VCaP (cell line): ENCODE measurements around the gene STAC2.

Experiments
- H3K27ac ChIP-seq: fragments of 450-650 bp; 2 replicates; pipeline ENCODE4 v1.5.1; 2017
- CTCF ChIP-seq: fragments of 450-650 bp; conservative IDR thresholded peaks from 2 replicates; pipeline ENCODE4 v1.5.1; 2017; ENCODE audit warnings: mild to moderate bottlenecking, moderate library complexity

The STAC2 gene

GRCh38 chr17:39222866-39223834 lies 2.6 kb downstream of the STAC2 start:
- H3K27ac ChIP-seq: no peak overlapping the region
- no peak for TF ChIP-seq CTCF

GRCh38 chr17:39222151-39222550 lies 3.6 kb downstream of the STAC2 start:
- no peak overlapping the region for H3K27ac ChIP-seq
- TF ChIP-seq CTCF: no peak

DNA sequence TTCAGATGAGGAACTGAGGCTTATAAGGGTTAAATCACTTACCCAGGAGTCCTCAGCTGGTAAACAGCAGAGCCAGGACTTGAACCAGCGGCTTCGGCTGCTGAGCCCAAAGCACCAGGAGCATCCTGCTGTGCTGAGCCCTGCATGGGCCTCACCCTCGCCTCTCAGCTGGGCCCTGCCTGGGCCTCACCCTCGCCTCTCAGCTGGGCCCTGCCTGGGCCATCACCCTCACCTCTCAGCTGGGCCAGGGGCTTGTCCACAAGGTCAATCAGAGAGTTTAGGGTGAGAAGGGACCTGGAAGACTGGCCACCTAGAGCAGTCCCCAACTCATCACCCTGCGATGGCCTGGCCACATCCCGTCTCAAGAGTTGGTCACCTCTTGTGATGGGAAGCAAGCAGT lies 4.2 kb downstream of the STAC2 start:
- H3K27ac ChIP-seq: no peak overlapping the region
- no peak for TF ChIP-seq CTCF

- TF ChIP-seq CTCF: no peak
- H3K27ac ChIP-seq: no peak overlapping the region
Observed at GRCh38 chr17:39219647-39220154, 6.0 kb downstream of the STAC2 start.

- no peak overlapping the region for H3K27ac ChIP-seq
- no peak for TF ChIP-seq CTCF
Observed at GRCh38 chr17:39218906-39219305, 6.8 kb downstream of the STAC2 start.

DNA sequence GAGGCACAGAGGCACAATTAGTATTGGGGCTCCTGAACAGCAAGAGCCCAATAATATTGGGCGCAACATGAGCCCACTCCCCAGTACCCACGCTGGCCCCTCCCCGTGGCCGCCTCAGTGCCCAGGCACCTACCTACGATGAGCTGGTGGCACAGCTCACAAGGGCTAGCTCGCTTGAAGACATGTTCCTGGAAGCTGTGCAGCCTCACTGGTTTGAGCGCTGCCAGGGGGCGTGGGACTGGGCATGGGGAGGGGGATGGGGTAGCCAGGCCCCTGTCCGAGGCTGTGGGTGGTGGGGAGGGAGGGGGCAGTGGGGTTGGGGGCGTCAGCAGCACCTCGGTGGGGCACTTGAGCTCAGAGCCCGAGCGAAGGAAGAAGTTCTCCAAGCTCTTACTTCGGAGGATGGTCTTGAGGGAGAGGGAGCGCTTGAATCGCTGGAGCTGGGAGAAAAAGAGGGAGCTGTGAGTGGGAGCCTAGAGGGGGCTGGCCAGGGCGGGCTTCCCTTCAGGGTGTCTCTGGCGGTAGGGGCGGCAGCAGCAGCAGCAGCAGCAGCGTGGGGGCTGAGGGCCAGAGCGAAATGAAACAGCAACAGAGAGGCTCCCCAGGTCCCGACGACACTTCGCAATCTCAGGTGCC lies 7.9 kb downstream of the STAC2 start:
- no peak for TF ChIP-seq CTCF
- no peak overlapping the region for H3K27ac ChIP-seq

GRCh38 chr17:39213852-39214251 lies 11.9 kb downstream of the STAC2 start:
- no peak overlapping the region for H3K27ac ChIP-seq
- TF ChIP-seq CTCF: no peak
